ENCODE measurements around the gene ANKMY1. TPM values are rescaled to one million over a fixed set of nuclear protein-coding genes. Genes with fewer than 3 reads are reported as not detected.

The ANKMY1 gene
- total RNA-seq, 4 donors from 2014 or later, result 15.1 to 64.0 (median 27.5) TPM

- H3K36me3 ChIP-seq, result no peaks in the 10 kb centered on the region
- H3K4me1 ChIP-seq, result peaks cover 15 to 48% (median 26%) of the 10 kb centered on the region in 4 donors
- WGBS, 2 donors (ENCODE audit: low coverage in 1 of 2), result 60 to 85% methylated on average over 2 to 8 of the region's 10 CpGs
- TF ChIP-seq POLR2AphosphoS5 (IDR thresholded peaks at IDR 0.05), result no peak
- TF ChIP-seq POLR2A (IDR thresholded peaks at IDR 0.05), result no peak
- no peak for TF ChIP-seq EP300 (IDR thresholded peaks at IDR 0.05; ENCODE audit: low read depth)
- TF ChIP-seq, protein P1, sequence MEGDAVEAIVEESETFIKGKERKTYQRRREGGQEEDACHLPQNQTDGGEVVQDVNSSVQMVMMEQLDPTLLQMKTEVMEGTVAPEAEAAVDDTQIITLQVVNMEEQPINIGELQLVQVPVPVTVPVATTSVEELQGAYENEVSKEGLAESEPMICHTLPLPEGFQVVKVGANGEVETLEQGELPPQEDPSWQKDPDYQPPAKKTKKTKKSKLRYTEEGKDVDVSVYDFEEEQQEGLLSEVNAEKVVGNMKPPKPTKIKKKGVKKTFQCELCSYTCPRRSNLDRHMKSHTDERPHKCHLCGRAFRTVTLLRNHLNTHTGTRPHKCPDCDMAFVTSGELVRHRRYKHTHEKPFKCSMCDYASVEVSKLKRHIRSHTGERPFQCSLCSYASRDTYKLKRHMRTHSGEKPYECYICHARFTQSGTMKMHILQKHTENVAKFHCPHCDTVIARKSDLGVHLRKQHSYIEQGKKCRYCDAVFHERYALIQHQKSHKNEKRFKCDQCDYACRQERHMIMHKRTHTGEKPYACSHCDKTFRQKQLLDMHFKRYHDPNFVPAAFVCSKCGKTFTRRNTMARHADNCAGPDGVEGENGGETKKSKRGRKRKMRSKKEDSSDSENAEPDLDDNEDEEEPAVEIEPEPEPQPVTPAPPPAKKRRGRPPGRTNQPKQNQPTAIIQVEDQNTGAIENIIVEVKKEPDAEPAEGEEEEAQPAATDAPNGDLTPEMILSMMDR (IDR thresholded peaks at IDR 0.05), result no peak
- in situ Hi-C loops (cut with MboI; ENCODE audit: low pct_ligation_motif_present in 1 of 4, low pct_unique_long_range_greater_than_20kb in 1 of 4, low sequenced_read_pairs in 3 of 4), result no loop called here
- no peaks in the 10 kb centered on the region for H3K27me3 ChIP-seq
- intact Hi-C loops (cut with DNase I; ENCODE audit: low total_unique reads), result no loop called here
- peak overlapping the region; percentile 89 to 92 (median 90) for H3K27ac ChIP-seq
- no peak overlapping the region for H3K4me3 ChIP-seq
- DNase-seq, result peak; percentile 9
- H3K9me3 ChIP-seq, result no peaks in the 10 kb centered on the region
These were observed 46.1 kb upstream of the ANKMY1 start for GRCh38 chr2:240603846-240604245.

- H3K4me3 ChIP-seq, result no peak overlapping the region
- peak overlapping the region in 3 of 4 donors; percentile 89 to 92 (median 90) for H3K27ac ChIP-seq
- WGBS, 2 donors (ENCODE audit: low coverage in 1 of 2), result 86% methylated on average over 21 of the region's 22 CpGs; no CpG with 5 or more reads in 1 of the 2 donors
- DNase-seq, result peak; percentile 13
- intact Hi-C loops (cut with DNase I; ENCODE audit: low total_unique reads), result no loop called here
- no peak for TF ChIP-seq POLR2A (IDR thresholded peaks at IDR 0.05)
- no peaks in the 10 kb centered on the region for H3K36me3 ChIP-seq
- peaks cover 15 to 43% (median 23%) of the 10 kb centered on the region in 4 donors for H3K4me1 ChIP-seq
- H3K27me3 ChIP-seq, result no peaks in the 10 kb centered on the region
- H3K9me3 ChIP-seq, result no peaks in the 10 kb centered on the region
- in situ Hi-C loops (cut with MboI; ENCODE audit: low pct_ligation_motif_present in 1 of 4, low pct_unique_long_range_greater_than_20kb in 1 of 4, low sequenced_read_pairs in 3 of 4), result no loop called here
These were observed 45.5 kb upstream of the ANKMY1 start for GRCh38 chr2:240603081-240603835.

DNA sequence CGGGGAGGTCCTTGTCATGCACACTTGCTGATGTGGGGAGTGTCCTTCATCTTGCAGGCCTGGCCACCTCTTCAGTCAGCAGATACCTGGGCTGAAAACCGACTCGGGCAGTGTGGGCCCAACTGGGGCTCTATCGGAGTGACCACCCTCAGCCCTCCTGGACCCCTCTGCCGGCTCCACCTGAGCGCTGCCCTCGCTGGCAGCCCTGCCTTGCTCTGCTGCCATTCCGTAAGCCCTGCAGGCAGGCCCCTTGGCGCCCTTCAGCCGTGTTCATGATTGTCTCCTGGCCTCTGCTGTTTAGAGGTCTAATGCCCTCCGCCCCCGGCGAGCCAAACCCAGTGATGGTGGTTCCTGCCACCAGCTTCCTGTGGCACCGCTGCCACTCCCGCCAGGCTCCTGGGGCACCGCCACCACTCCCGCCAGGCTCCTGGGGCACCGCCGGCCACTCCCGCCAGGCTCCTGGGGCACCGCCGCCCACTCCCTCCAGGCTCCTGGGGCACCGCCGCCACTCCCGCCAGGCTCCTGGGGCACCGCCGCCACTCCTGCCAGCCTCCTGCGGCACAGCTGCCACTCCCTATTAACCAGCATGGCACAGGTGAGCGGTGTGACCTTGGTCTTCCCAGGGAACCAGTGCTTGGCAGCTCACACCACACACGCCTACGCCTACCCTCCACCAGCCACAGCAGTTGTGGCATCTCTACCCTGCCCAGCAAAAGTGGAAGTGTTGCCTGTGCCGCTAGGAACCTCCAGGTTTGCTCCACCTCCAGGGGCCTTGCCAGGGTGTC lies 44.7 kb upstream of the ANKMY1 start:
- intact Hi-C loops (cut with DNase I; ENCODE audit: low total_unique reads) (no loop called here), in situ Hi-C loops (cut with MboI; ENCODE audit: low pct_ligation_motif_present in 1 of 4, low pct_unique_long_range_greater_than_20kb in 1 of 4, low sequenced_read_pairs in 3 of 4) (no loop called here)
- H3K27ac ChIP-seq, result peak overlapping the region in 1 of 4 donors; percentile 92
- no peaks in the 10 kb centered on the region for H3K9me3 ChIP-seq
- no peak overlapping the region for H3K4me3 ChIP-seq
- TF ChIP-seq, protein P1 (IDR thresholded peaks at IDR 0.05), result no peak
- no peak for TF ChIP-seq EP300 (IDR thresholded peaks at IDR 0.05; ENCODE audit: low read depth)
- TF ChIP-seq POLR2A (IDR thresholded peaks at IDR 0.05), result no peak
- TF ChIP-seq POLR2AphosphoS5 (IDR thresholded peaks at IDR 0.05), result no peak
- H3K36me3 ChIP-seq, result no peaks in the 10 kb centered on the region
- peak; percentile 9 for DNase-seq
- H3K4me1 ChIP-seq, result peaks cover 15 to 35% (median 23%) of the 10 kb centered on the region in 4 donors
- no peaks in the 10 kb centered on the region for H3K27me3 ChIP-seq
- 93% methylated on average over 32 of the region's 32 CpGs; no CpG with 5 or more reads in 1 of the 2 donors for WGBS, 2 donors (ENCODE audit: low coverage in 1 of 2)

DNA sequence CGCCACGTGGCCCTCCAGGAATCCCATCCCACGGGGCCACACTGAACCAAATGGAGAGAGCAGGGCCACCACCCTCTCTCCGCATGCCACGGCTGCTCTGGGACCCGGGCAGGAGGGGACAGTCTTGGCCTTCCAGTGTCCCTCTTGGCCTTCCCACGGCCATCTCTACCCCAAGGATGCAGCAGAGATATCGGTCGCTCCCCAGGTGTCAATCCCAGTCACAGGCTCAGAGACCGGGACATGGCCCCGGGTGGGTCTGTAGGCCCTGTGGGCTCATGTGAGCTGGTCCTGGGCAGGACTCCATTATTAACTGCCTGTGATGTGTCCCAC lies 44.0 kb upstream of the ANKMY1 start:
- intact Hi-C loops (cut with DNase I; ENCODE audit: low total_unique reads), result no loop called here
- Histone ChIP-seq H3K36me3 (no peaks in the 10 kb centered on the region), H3K9me3 (no peaks in the 10 kb centered on the region), H3K4me1 (peaks cover 15 to 28% (median 21%) of the 10 kb centered on the region in 4 donors), H3K27me3 (no peaks in the 10 kb centered on the region), H3K4me3 (no peak overlapping the region), H3K27ac (no peak overlapping the region)
- 92% methylated on average over 11 of the region's 11 CpGs; no CpG with 5 or more reads in 1 of the 2 donors for WGBS, 2 donors (ENCODE audit: low coverage in 1 of 2)
- TF ChIP-seq, protein P1 (IDR thresholded peaks at IDR 0.05), result no peak
- TF ChIP-seq EP300 (IDR thresholded peaks at IDR 0.05; ENCODE audit: low read depth) (no peak), POLR2A (IDR thresholded peaks at IDR 0.05) (no peak), POLR2AphosphoS5 (IDR thresholded peaks at IDR 0.05) (no peak)
- in situ Hi-C loops (cut with MboI; ENCODE audit: low pct_ligation_motif_present in 1 of 4, low pct_unique_long_range_greater_than_20kb in 1 of 4, low sequenced_read_pairs in 3 of 4), result no loop called here
- DNase-seq, result peak; percentile 6
